SK-MEL-5 (cell line): ENCODE data around the gene SLC40A1. TPM values are rescaled to one million over a fixed set of nuclear protein-coding genes. Genes with fewer than 3 reads are reported as not detected.

Experiments
- total RNA-seq: library from RNA; depleted of rRNA; stranded (reverse); fragments of >200 nt; shearing (Covaris generic); gene quantifications from 2 replicates; pipeline ENCODE4 v1.2.3, GENCODE V29; 2014; rRNA removed

Gene SLC40A1
- total RNA-seq, 1 experiment from 2014 or later = 0.92 TPM

Other genes starting within 250 kb of the SLC40A1 start
- gene WDR75, start 139.3 kb downstream of the SLC40A1 start, total RNA-seq = 56.5 and 66.9 TPM in 2 replicates
- gene ASNSD1, start 80.7 kb upstream of the SLC40A1 start, total RNA-seq = 56.9 and 58.6 TPM in 2 replicates
- gene ANKAR, start 93.9 kb upstream of the SLC40A1 start, total RNA-seq = 1.9 and 2.6 TPM in 2 replicates
- 27.4 and 32.3 TPM in 2 replicates for gene OSGEPL1, start 182.0 kb upstream of the SLC40A1 start, total RNA-seq
- gene ORMDL1, start 203.6 kb upstream of the SLC40A1 start, total RNA-seq = 80.6 and 90.7 TPM in 2 replicates
- 13.6 and 15.9 TPM in 2 replicates for gene PMS1, start 203.7 kb upstream of the SLC40A1 start, total RNA-seq